HepG2 (cell line): ENCODE measurements around the gene PDHX. TPM values are rescaled to one million over a fixed set of nuclear protein-coding genes. Genes with fewer than 3 reads are reported as not detected.

Source experiments
- FOXK2 ChIP-seq: fragments of 450-650 bp; IDR thresholded peaks from 2 replicates; pipeline ENCODE4 v1.6.1; 2016
- HMGXB3 ChIP-seq: sonication (generic); formaldehyde crosslinking; IDR thresholded peaks from 2 replicates; pipeline ENCODE4 v1.4.0; 2020; ENCODE audit warnings: missing genetic modification reagents, borderline replicate concordance
- MTA3 ChIP-seq: sonication (generic); formaldehyde crosslinking; IDR thresholded peaks from 2 replicates; pipeline ENCODE4 v1.4.0; 2020; ENCODE audit warnings: missing genetic modification reagents
- RBAK ChIP-seq: sonication (generic); formaldehyde crosslinking; IDR thresholded peaks from 2 replicates; pipeline ENCODE4 v1.5.1; 2020; ENCODE audit warnings: mild to moderate bottlenecking, missing genetic modification reagents
- ZFP90 ChIP-seq: sonication (generic); formaldehyde crosslinking; IDR thresholded peaks from 2 replicates; pipeline ENCODE4 v1.8.0; 2022; ENCODE audit warnings: missing genetic modification reagents, mild to moderate bottlenecking, inconsistent platforms, borderline replicate concordance
- ZNF280B ChIP-seq: sonication (generic); formaldehyde crosslinking; IDR thresholded peaks from 2 replicates; pipeline ENCODE4 v1.5.0; 2020; ENCODE audit warnings: missing genetic modification reagents, mild to moderate bottlenecking, borderline replicate concordance
- ZNF549 ChIP-seq: sonication (generic); formaldehyde crosslinking; IDR thresholded peaks from 2 replicates; pipeline ENCODE4 v1.5.0; 2020; ENCODE audit warnings: missing genetic modification reagents
- polyA plus RNA-seq, 8 experiments: library from polyadenylated mRNA; depleted of rRNA in 3 of 8; stranded (reverse) in 7 of 8; unstranded in 1 of 8; fragments of >200 nt; fragmentation: Illumina TruSeq in 4 of 8; extraction: Trizol in 4 of 8; gene quantifications; 2 replicates each; pipeline versions ENCODE4 v1.2.1 to v1.2.3, GENCODE V29; 2011 to 2016; ENCODE audit warnings: low read depth in 4 of 8, missing spikeins in 1 of 8, mixed read lengths in 1 of 8; ENCODE audit not compliant: insufficient read depth in 1 of 8
- total RNA-seq, 5 experiments: library from RNA; depleted of rRNA; stranded (reverse); fragments of >200 nt; fragmentation: Illumina TruSeq; extraction: Trizol; gene quantifications; 2 replicates each; pipeline ENCODE4 v1.2.3, GENCODE V29; 2016; ENCODE audit warnings: low read depth in 1 of 5
- TF ChIP-seq, protein P1 (sequence below): sonication (generic); formaldehyde crosslinking; IDR thresholded peaks from 2 replicates; pipeline ENCODE4 v1.4.0; 2020; ENCODE audit warnings: mild to moderate bottlenecking, missing genetic modification reagents

PDHX gene
- total and polyA plus RNA-seq, 2 of the 13 experiments (the other 11 are each of a cell fraction or from before 2014, with no cell fraction given), result 41.0 to 73.8 TPM

DNA sequence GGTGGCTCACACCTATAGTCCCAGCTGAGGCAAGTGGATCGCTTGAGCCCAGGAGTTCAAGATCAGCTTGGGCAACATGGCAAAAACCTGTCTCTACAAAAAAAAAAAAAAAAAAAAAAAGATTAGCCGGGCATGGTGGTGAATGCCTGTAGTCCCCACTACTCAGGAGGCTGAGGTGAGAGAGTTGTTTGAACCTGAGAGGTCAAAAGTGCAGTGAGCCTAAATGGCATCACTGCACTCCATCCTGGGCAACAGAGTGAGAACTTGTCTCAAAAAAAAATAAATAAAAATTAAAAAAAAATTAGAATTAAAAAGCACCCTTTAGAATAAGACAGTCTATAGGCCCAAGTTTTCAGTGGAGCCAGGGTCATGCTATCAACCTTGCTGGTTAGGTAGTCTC lies 95.5 kb downstream of the PDHX start (continued):
- TF ChIP-seq ZNF280B (CRISPR knock-in tag) (no peak), ZNF549 (CRISPR knock-in tag) (no peak), MTA3 (CRISPR knock-in tag) (no peak), HMGXB3 (CRISPR knock-in tag) (no peak), ZFP90 (CRISPR knock-in tag) (no peak), RBAK (CRISPR knock-in tag) (no peak), FOXK2 (no peak)
- TF ChIP-seq, protein P1, sequence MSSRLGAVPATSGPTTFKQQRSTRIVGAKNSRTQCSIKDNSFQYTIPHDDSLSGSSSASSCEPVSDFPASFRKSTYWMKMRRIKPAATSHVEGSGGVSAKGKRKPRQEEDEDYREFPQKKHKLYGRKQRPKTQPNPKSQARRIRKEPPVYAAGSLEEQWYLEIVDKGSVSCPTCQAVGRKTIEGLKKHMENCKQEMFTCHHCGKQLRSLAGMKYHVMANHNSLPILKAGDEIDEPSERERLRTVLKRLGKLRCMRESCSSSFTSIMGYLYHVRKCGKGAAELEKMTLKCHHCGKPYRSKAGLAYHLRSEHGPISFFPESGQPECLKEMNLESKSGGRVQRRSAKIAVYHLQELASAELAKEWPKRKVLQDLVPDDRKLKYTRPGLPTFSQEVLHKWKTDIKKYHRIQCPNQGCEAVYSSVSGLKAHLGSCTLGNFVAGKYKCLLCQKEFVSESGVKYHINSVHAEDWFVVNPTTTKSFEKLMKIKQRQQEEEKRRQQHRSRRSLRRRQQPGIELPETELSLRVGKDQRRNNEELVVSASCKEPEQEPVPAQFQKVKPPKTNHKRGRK (CRISPR knock-in tag), result no peak
